Suprapubic skin (tissue), 3 donors: Measurements from ENCODE around the gene TUBB6.

Source experiments
- POLR2A ChIP-seq, 2 donors: fragments of 450-650 bp; IDR thresholded peaks; one replicate each; pipeline ENCODE4 v1.6.1; 2017; ENCODE audit warnings: antibody characterized with exemption in 2 of 2, mild to moderate bottlenecking in 2 of 2, moderate library complexity in 2 of 2
- TF ChIP-seq, protein P1 (sequence below), 2 donors: fragments of 200-600 bp in 1 of 2; fragments of 450-650 bp in 1 of 2; sonication (generic) in 1 of 2; IDR thresholded peaks; one replicate each; pipeline ENCODE4 v1.5.1; 2016 to 2019; ENCODE audit warnings: antibody characterized with exemption in 2 of 2, mild to moderate bottlenecking in 1 of 2, moderate library complexity in 1 of 2

DNA sequence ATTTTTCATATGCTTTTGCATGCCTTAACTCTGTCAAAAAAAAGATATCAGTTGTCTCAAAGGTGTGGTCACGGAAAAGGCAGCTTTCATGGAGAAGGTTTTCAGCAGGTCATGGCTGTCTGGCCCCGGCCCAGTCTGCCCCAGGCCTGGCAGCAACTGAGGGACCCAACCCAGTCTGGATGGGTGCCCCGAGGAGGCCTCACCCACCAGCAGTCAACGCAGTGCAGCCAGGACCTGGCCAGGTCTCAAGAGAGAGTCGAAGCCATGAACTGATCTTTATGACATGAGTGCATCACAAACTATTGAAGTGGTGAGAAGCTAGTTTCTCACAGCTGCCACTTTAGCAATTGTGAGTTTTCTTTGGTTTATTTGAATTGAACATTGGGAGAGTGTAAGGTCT is 7.9 kb downstream of the TUBB6 start:
- TF ChIP-seq, protein P1, sequence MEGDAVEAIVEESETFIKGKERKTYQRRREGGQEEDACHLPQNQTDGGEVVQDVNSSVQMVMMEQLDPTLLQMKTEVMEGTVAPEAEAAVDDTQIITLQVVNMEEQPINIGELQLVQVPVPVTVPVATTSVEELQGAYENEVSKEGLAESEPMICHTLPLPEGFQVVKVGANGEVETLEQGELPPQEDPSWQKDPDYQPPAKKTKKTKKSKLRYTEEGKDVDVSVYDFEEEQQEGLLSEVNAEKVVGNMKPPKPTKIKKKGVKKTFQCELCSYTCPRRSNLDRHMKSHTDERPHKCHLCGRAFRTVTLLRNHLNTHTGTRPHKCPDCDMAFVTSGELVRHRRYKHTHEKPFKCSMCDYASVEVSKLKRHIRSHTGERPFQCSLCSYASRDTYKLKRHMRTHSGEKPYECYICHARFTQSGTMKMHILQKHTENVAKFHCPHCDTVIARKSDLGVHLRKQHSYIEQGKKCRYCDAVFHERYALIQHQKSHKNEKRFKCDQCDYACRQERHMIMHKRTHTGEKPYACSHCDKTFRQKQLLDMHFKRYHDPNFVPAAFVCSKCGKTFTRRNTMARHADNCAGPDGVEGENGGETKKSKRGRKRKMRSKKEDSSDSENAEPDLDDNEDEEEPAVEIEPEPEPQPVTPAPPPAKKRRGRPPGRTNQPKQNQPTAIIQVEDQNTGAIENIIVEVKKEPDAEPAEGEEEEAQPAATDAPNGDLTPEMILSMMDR (IDR thresholded peaks at IDR 0.05): no peak
- TF ChIP-seq POLR2A (IDR thresholded peaks at IDR 0.05): no peak
